Ovary (tissue), 9 donors: Measurements from ENCODE around the gene PARK7. TPM values are rescaled to one million over a fixed set of nuclear protein-coding genes. Genes with fewer than 3 reads are reported as not detected.
"Not testable (repeated sequence)": the region's sequence is repeated elsewhere in the genome, so short reads cannot be mapped to it uniquely, and the experiment has no call there.

Experiments
- DNase-seq, 5 donors: peaks; one replicate each; pipeline ENCODE4 v3.0.0-alpha.2; 2019 to 2020
- H3K27ac ChIP-seq, 2 donors: fragments of 200-600 bp; one replicate each; pipeline versions ENCODE4 v1.5.1 to v1.8.0; 2019 to 2022
- H3K27me3 ChIP-seq: fragments of 200-600 bp; one replicate; pipeline ENCODE4 v1.8.0; 2022
- H3K36me3 ChIP-seq: fragments of 200-600 bp; sonication (generic); one replicate; pipeline ENCODE4 v1.5.1; 2019
- H3K4me1 ChIP-seq: one replicate; pipeline ENCODE4 v1.8.1; 2013; ENCODE audit warnings: mild to moderate bottlenecking, moderate library complexity; ENCODE audit not compliant: insufficient read depth
- H3K4me3 ChIP-seq: fragments of 200-600 bp; sonication (generic); one replicate; pipeline ENCODE4 v1.5.1; 2017
- H3K9me3 ChIP-seq, 2 donors: fragments of 200-600 bp in 1 of 2; sonication (generic) in 1 of 2; one replicate each; pipeline versions ENCODE4 v1.5.1 to v1.8.1; 2013 to 2019; ENCODE audit warnings: mild to moderate bottlenecking in 1 of 2, moderate library complexity in 1 of 2
- CTCF ChIP-seq, 3 donors: fragments of 450-650 bp in 2 of 3; fragments of 200-600 bp in 1 of 3; IDR thresholded peaks; one replicate each; pipeline versions ENCODE4 v1.5.1 to v1.8.0; 2016 to 2022; ENCODE audit warnings: antibody characterized with exemption in 3 of 3, mild to moderate bottlenecking in 1 of 3
- EP300 ChIP-seq: sonication (generic); formaldehyde crosslinking; IDR thresholded peaks from one replicate; pipeline ENCODE4 v1.6.1; 2017; ENCODE audit warnings: antibody characterized with exemption
- POLR2A ChIP-seq: fragments of 450-650 bp; IDR thresholded peaks from one replicate; pipeline ENCODE4 v1.6.1; 2017; ENCODE audit warnings: antibody characterized with exemption, mild to moderate bottlenecking, moderate library complexity
- WGBS, 3 donors: extraction: QIAGEN DNeasy Blood & Tissue Kit in 1 of 3; methylation state at CpG; one replicate each; pipeline versions ENCODE4 v1.1.5 to v1.1.7; 2013 to 2017; 5-methylcytosine and 5-hydroxymethylcytosine counted together
- intact Hi-C, 4 donors: fragments of 100-400 bp; cut with DNase I; formaldehyde crosslinking; loops; one replicate each; pipeline versions ENCODE4 v1.11.0 to v1.15.1; 2022 to 2023
- polyA plus RNA-seq, 2 donors: library from polyadenylated mRNA; stranded (reverse); fragments of 200-250 nt in 1 of 2; fragments of 350-450 nt in 1 of 2; fragmentation: Illumina TruSeq in 1 of 2; extraction: RNeasy Lipid Tissue Mini Kit (QIAGEN cat#74804) in 1 of 2; gene quantifications; one replicate each; pipeline ENCODE4 v1.2.3, GENCODE V29; 2013 to 2014
- total RNA-seq, 7 donors: library from RNA; depleted of rRNA in 2 of 7; stranded (reverse); fragments of >200 nt in 2 of 7; fragmentation: NEBNext Ultra II Directional in 3 of 7; extraction: Animal tissue kit (Norgen Biotek cat#: 25700) in 3 of 7; gene quantifications; one replicate each; pipeline versions ENCODE4 v1.1.0 to v1.2.4, GENCODE V29; 2016 to 2023
- donor health status: DM: no; HTN: no; CAD: no; lungs with moderate emphysema.
- donor health status: DM: no; HTN: no; CAD: no.
- donor health status: Bipolar disorder and iron deficiency.
- donor health status: DM: yes; HTN: yes; CAD: no.
- donor health status: DM: no; HTN: no; CAD: no.
- donor health status: DM: yes; HTN: yes; CAD: no.

PARK7 gene
- total and polyA plus RNA-seq, 9 donors, result 159 to 438 (median 248) TPM

DNA sequence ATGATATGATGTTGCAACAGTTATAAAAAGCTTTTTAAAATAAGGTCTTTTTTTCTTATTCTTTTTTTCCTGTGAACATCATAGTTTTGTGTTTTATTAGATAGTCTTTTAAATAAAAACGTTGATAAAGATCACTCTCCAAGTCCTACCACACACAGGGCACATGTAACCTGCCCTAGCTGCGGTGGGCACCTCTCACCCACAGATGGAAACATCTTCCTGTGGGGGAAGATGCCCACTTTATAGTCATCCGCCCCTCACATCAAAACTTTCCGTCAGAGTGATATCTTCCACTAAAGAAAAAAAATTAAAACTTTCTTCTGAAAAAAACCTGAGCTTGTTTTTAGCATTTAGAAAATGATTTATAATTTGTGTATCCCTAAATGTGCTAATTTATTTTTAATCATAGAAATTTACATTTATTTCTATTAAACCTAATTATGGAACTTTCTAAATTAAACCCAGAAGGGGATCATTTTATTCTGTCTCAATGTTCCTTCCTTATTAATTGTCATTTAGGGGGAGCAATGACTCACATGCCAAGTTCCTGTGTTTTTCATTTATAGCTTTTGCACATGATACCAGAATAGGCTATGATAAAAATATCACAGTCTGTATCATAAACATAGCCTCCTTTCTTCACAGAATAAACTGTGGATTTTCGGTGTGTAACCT lies 45.5 kb upstream of the PARK7 start:
- no peaks in the 10 kb centered on the region for H3K9me3 ChIP-seq
- no peaks in the 10 kb centered on the region for H3K36me3 ChIP-seq
- DNase-seq, result no peak
- WGBS, 3 donors, result 47 to 66% (median 52%) methylated on average over 5 of the region's 5 CpGs
- H3K27me3 ChIP-seq, result no peaks in the 10 kb centered on the region
- no peak overlapping the region for H3K27ac ChIP-seq
- no peak overlapping the region for H3K4me3 ChIP-seq
- TF ChIP-seq CTCF (IDR thresholded peaks at IDR 0.05), result no peak
- no peak for TF ChIP-seq EP300
- no peak for TF ChIP-seq POLR2A
- no peaks in the 10 kb centered on the region for H3K4me1 ChIP-seq
- intact Hi-C loops, result no loop called here

DNA sequence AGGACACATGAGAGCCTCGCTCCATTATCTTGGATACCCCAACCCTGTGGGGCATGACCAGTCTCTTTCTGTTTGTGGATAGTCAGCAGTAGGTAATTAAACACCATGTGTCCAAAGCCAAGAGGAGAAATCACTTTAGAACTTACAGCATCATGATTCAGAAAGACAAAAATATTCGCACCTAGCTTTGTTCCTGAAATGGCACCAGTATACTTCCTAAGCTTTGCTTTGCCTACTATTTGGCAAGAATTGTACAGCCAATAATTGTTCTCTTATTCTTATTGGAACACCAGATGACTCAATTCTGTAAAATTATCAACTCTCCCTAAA lies 45.0 kb upstream of the PARK7 start:
- DNase-seq, result no peak
- intact Hi-C loops, result no loop called here
- Histone ChIP-seq H3K36me3 (no peaks in the 10 kb centered on the region), H3K4me1 (no peaks in the 10 kb centered on the region), H3K4me3 (no peak overlapping the region), H3K27ac (no peak overlapping the region), H3K9me3 (no peaks in the 10 kb centered on the region), H3K27me3 (no peaks in the 10 kb centered on the region)
- 70 to 78% (median 77%) methylated on average over 2 of the region's 2 CpGs for WGBS, 3 donors
- TF ChIP-seq CTCF (IDR thresholded peaks at IDR 0.05) (no peak), POLR2A (no peak), EP300 (no peak)

DNA sequence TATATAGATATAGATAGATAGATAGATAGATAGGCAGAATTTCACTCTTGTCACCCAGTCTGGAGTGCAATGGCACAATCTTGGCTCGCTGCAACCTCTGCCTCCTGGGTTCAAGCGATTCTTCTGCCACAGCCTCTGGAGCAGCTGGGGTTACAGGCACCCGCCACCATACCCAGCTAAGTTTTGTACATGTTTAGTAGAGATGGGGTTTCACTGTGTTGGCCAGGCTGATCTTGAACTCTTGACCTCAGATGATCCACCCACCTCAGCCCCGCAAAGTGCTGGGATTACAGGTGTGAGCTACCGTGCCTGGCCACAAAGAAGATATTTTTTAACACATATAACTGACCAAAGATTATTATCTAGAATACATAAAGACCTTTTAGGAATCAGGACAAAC lies 43.5 kb upstream of the PARK7 start:
- DNase-seq, H3K4me3 ChIP-seq, H3K36me3 ChIP-seq, H3K27me3 ChIP-seq, H3K27ac ChIP-seq, H3K4me1 ChIP-seq, intact Hi-C loops, H3K9me3 ChIP-seq: not testable (repeated sequence)
- 78 to 83% (median 79%) methylated on average over 5 of the region's 5 CpGs for WGBS, 3 donors

GRCh38 chr1:7919880-7920279 lies 41.6 kb upstream of the PARK7 start:
- H3K36me3 ChIP-seq, result no peaks in the 10 kb centered on the region
- H3K4me3 ChIP-seq, result no peak overlapping the region
- intact Hi-C loops, result no loop called here
- H3K9me3 ChIP-seq, result no peaks in the 10 kb centered on the region
- no peaks in the 10 kb centered on the region for H3K4me1 ChIP-seq
- WGBS, 3 donors, result 27 to 41% (median 34%) methylated on average over 5 of the region's 5 CpGs
- H3K27ac ChIP-seq, result no peak overlapping the region
- TF ChIP-seq POLR2A (no peak), CTCF (IDR thresholded peaks at IDR 0.05) (no peak), EP300 (no peak)
- no peak for DNase-seq
- no peaks in the 10 kb centered on the region for H3K27me3 ChIP-seq

DNA sequence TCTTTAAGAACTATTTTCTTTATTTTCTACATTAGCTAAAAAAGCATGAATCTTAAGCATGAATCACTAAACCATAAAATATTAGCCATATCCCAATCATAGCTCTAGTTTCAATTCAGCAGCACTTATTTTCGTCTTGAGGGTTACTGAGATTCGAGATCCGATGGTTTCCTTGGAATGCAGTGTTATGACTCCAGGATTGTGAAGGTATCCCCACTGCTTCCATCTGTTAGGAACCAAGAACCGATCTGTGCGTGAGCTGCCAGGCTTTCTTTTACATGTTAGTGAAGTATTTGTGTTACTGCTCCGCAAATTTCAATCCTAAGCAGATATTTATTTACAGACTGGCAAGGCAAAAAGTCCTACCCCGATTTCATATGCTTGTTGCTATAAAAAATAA lies 39.7 kb upstream of the PARK7 start:
- H3K27me3 ChIP-seq, result no peaks in the 10 kb centered on the region
- no peak overlapping the region for H3K27ac ChIP-seq
- intact Hi-C loops, result no loop called here
- H3K4me3 ChIP-seq, result no peak overlapping the region
- no peaks in the 10 kb centered on the region for H3K36me3 ChIP-seq
- DNase-seq, result no peak
- TF ChIP-seq CTCF (IDR thresholded peaks at IDR 0.05) (no peak), POLR2A (no peak), EP300 (no peak)
- no peaks in the 10 kb centered on the region for H3K9me3 ChIP-seq
- H3K4me1 ChIP-seq, result no peaks in the 10 kb centered on the region
- WGBS, 3 donors, result 53 to 73% (median 64%) methylated on average over 7 of the region's 7 CpGs
